Lower leg skin (tissue), 3 donors: ENCODE measurements around the gene TARDBP.

Experiments
- POLR2A ChIP-seq, 2 donors: fragments of 450-650 bp; IDR thresholded peaks; one replicate each; pipeline ENCODE4 v1.6.1; 2016 to 2017; ENCODE audit warnings: antibody characterized with exemption in 2 of 2, mild to moderate bottlenecking in 1 of 2, moderate library complexity in 1 of 2
- TF ChIP-seq, protein P1 (sequence below), 3 donors: fragments of 450-650 bp; IDR thresholded peaks; one replicate each; pipeline ENCODE4 v1.5.1; 2016; ENCODE audit warnings: antibody characterized with exemption in 3 of 3, mild to moderate bottlenecking in 3 of 3, moderate library complexity in 2 of 3

DNA sequence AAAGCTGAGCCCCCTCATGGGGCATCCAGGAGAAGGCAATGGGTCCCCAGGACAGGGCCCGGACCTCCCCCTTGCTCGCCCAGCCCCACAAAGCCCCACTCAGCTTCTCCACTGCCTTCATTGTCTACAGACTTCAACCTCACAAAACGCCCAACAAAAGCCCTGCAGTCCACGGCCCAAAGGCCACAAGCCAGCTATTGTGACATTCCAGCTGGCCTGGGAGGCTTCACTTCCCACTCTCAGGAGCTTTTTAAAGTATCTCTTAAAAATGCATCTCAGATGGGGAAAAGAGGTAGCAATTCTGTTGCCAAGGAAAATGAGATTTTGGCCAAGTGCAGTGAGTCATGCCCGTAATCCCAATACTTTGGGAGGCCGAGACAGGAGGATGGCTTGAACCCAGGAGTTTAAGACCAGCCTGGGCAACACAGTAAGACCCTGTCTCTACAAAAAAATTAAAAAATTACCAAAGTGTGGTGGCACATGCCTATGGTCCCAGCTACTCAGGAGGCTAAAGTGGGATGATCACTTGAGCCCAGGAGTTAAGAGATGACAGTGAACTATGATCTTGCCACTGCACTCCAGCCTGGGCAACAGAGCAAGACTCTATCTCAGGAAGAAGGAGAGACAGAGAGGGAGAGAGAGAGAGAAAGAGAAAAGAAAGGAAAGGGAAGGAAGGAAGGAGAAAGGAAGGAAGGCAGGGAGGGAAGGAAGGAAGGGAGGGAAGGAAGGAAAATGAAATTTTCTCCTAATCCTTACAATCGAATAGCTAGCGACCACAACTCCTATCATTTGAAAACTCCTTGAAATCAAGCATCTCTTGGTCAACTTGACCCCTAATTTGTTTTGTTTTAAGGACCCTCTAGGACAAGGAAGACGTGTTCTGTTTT is 31.4 kb upstream of the TARDBP start:
- TF ChIP-seq, protein P1, sequence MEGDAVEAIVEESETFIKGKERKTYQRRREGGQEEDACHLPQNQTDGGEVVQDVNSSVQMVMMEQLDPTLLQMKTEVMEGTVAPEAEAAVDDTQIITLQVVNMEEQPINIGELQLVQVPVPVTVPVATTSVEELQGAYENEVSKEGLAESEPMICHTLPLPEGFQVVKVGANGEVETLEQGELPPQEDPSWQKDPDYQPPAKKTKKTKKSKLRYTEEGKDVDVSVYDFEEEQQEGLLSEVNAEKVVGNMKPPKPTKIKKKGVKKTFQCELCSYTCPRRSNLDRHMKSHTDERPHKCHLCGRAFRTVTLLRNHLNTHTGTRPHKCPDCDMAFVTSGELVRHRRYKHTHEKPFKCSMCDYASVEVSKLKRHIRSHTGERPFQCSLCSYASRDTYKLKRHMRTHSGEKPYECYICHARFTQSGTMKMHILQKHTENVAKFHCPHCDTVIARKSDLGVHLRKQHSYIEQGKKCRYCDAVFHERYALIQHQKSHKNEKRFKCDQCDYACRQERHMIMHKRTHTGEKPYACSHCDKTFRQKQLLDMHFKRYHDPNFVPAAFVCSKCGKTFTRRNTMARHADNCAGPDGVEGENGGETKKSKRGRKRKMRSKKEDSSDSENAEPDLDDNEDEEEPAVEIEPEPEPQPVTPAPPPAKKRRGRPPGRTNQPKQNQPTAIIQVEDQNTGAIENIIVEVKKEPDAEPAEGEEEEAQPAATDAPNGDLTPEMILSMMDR (IDR thresholded peaks at IDR 0.05): no peak
- TF ChIP-seq POLR2A (IDR thresholded peaks at IDR 0.05): no peak
